Measurements from ENCODE around the gene RNF2. TPM values are rescaled to one million over a fixed set of nuclear protein-coding genes. Genes with fewer than 3 reads are reported as not detected.

The RNF2 gene
- total RNA-seq, 1 experiment from 2014 or later: 39.1 TPM

DNA sequence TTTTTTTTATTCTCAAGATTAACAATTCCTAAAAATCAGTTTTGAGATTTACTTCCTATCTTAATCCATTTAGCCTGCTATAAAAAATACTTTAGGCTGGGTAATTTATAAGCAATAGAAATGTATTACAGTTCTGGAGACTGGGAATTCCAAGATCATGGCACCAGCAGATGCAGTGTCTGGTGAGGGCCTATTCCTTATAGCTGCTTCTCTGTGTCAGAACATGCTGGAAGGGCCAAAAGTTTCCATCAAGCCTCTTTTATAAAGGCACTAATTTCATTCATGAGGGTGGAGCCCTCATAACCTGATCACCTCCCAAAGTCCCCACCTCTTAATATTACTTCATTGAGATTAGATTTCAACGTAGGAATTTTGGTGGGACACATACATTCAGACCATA lies 41.7 kb downstream of the RNF2 start:
- ChIA-PET CTCF (no interaction called here), POLR2A (no interaction called here), RAD21 (ENCODE audit: low non-redundant PET in 1 of 2, low total read pairs in 2 of 2, uncharacterized antibody in 2 of 2, unreplicated experiment in 2 of 2) (no interaction called here)
- TF ChIP-seq, protein P1, sequence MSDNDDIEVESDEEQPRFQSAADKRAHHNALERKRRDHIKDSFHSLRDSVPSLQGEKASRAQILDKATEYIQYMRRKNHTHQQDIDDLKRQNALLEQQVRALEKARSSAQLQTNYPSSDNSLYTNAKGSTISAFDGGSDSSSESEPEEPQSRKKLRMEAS (IDR thresholded peaks at IDR 0.05): no peak
- TF ChIP-seq ZFX (IDR thresholded peaks at IDR 0.05): no peak
- TF ChIP-seq, protein P2, sequence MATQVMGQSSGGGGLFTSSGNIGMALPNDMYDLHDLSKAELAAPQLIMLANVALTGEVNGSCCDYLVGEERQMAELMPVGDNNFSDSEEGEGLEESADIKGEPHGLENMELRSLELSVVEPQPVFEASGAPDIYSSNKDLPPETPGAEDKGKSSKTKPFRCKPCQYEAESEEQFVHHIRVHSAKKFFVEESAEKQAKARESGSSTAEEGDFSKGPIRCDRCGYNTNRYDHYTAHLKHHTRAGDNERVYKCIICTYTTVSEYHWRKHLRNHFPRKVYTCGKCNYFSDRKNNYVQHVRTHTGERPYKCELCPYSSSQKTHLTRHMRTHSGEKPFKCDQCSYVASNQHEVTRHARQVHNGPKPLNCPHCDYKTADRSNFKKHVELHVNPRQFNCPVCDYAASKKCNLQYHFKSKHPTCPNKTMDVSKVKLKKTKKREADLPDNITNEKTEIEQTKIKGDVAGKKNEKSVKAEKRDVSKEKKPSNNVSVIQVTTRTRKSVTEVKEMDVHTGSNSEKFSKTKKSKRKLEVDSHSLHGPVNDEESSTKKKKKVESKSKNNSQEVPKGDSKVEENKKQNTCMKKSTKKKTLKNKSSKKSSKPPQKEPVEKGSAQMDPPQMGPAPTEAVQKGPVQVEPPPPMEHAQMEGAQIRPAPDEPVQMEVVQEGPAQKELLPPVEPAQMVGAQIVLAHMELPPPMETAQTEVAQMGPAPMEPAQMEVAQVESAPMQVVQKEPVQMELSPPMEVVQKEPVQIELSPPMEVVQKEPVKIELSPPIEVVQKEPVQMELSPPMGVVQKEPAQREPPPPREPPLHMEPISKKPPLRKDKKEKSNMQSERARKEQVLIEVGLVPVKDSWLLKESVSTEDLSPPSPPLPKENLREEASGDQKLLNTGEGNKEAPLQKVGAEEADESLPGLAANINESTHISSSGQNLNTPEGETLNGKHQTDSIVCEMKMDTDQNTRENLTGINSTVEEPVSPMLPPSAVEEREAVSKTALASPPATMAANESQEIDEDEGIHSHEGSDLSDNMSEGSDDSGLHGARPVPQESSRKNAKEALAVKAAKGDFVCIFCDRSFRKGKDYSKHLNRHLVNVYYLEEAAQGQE (IDR thresholded peaks at IDR 0.05; ENCODE audit: low read depth): no peak
- TF ChIP-seq ZNF274 (IDR thresholded peaks at IDR 0.05; ENCODE audit: low read depth, low read length): no peak
- no peak for TF ChIP-seq SRF (IDR thresholded peaks at IDR 0.05; ENCODE audit: low read depth)
- TF ChIP-seq, protein P3, sequence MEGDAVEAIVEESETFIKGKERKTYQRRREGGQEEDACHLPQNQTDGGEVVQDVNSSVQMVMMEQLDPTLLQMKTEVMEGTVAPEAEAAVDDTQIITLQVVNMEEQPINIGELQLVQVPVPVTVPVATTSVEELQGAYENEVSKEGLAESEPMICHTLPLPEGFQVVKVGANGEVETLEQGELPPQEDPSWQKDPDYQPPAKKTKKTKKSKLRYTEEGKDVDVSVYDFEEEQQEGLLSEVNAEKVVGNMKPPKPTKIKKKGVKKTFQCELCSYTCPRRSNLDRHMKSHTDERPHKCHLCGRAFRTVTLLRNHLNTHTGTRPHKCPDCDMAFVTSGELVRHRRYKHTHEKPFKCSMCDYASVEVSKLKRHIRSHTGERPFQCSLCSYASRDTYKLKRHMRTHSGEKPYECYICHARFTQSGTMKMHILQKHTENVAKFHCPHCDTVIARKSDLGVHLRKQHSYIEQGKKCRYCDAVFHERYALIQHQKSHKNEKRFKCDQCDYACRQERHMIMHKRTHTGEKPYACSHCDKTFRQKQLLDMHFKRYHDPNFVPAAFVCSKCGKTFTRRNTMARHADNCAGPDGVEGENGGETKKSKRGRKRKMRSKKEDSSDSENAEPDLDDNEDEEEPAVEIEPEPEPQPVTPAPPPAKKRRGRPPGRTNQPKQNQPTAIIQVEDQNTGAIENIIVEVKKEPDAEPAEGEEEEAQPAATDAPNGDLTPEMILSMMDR (IDR thresholded peaks at IDR 0.05 in 2 of 3, conservative IDR thresholded peaks at IDR 0.05 in 1 of 3; ENCODE audit: borderline replicate concordance in 1 of 3, insufficient read depth in 1 of 3, low read depth in 2 of 3, low read length in 2 of 3): no peak
- no peak for TF ChIP-seq EGR1 (IDR thresholded peaks at IDR 0.05; ENCODE audit: low read depth)
- TF ChIP-seq EZH2 (IDR thresholded peaks at IDR 0.05): no peak
- no peak for TF ChIP-seq YY1 (IDR thresholded peaks at IDR 0.05; ENCODE audit: extremely low read depth, insufficient replicate concordance, low read depth, low read length)
- no peak for TF ChIP-seq RAD21 (IDR thresholded peaks at IDR 0.05; ENCODE audit: low read depth)
- no peak for TF ChIP-seq JUND (IDR thresholded peaks at IDR 0.05)
- TF ChIP-seq EZH2phosphoT487 (IDR thresholded peaks at IDR 0.05; ENCODE audit: borderline replicate concordance): no peak
- TF ChIP-seq, protein P4, sequence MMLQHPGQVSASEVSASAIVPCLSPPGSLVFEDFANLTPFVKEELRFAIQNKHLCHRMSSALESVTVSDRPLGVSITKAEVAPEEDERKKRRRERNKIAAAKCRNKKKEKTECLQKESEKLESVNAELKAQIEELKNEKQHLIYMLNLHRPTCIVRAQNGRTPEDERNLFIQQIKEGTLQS (IDR thresholded peaks at IDR 0.05): no peak
- TF ChIP-seq, protein P5, sequence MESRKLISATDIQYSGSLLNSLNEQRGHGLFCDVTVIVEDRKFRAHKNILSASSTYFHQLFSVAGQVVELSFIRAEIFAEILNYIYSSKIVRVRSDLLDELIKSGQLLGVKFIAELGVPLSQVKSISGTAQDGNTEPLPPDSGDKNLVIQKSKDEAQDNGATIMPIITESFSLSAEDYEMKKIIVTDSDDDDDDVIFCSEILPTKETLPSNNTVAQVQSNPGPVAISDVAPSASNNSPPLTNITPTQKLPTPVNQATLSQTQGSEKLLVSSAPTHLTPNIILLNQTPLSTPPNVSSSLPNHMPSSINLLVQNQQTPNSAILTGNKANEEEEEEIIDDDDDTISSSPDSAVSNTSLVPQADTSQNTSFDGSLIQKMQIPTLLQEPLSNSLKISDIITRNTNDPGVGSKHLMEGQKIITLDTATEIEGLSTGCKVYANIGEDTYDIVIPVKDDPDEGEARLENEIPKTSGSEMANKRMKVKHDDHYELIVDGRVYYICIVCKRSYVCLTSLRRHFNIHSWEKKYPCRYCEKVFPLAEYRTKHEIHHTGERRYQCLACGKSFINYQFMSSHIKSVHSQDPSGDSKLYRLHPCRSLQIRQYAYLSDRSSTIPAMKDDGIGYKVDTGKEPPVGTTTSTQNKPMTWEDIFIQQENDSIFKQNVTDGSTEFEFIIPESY (IDR thresholded peaks at IDR 0.05; ENCODE audit: extremely low read depth, insufficient replicate concordance, low read length): no peak
- TF ChIP-seq CBX3 (IDR thresholded peaks at IDR 0.05; ENCODE audit: low read depth): no peak
- no peak for TF ChIP-seq POLR2A (IDR thresholded peaks at IDR 0.05; ENCODE audit: borderline replicate concordance, extremely low read depth, insufficient read depth, insufficient read length)
- no peak for TF ChIP-seq CEBPB (IDR thresholded peaks at IDR 0.05; ENCODE audit: low read depth)
- no peak for TF ChIP-seq FOSL1 (IDR thresholded peaks at IDR 0.05; ENCODE audit: low read depth)
- DNase-seq (ENCODE audit: low read depth, low spot score) (no peak), ATAC-seq (no peak)
- Histone ChIP-seq H3K79me2 (ENCODE audit: insufficient read depth, low read length) (peaks cover 48% of the 10 kb centered on the region), H3K27ac (ENCODE audit: low read depth, low read length) (no peak overlapping the region), H3K4me3 (replicated peaks in 1 of 2; ENCODE audit: low read depth in 1 of 2, low read length in 2 of 2) (no peak overlapping the region), H3K4me1 (ENCODE audit: control insufficient read depth in 1 of 2, insufficient read depth in 2 of 2, low read length in 2 of 2) (no peaks in the 10 kb centered on the region), H2AFZ (ENCODE audit: low read depth, low read length, poor library complexity, severe bottlenecking) (no peak overlapping the region), H3K27me3 (ENCODE audit: insufficient read depth, low read length) (no peaks in the 10 kb centered on the region), H3K4me2 (ENCODE audit: low read length) (no peak overlapping the region), H3K9me2 (ENCODE audit: insufficient read depth) (no peaks in the 10 kb centered on the region), H3K36me3 (ENCODE audit: control insufficient read depth in 1 of 2, insufficient read depth in 2 of 2, low read length in 2 of 2) (peaks cover 2 to 9% of the 10 kb centered on the region in 2 experiments; a peak in 1 of 4 replicates), H4K20me1 (ENCODE audit: insufficient read depth) (0 out of 2 replicates have a peak, but pooled peaks cover 6% of the 10 kb centered on the region), H3K9me3 (ENCODE audit: control insufficient read depth in 1 of 2, insufficient read depth in 1 of 2, low read depth in 1 of 2, low read length in 2 of 2) (no peaks in the 10 kb centered on the region), H3K9ac (ENCODE audit: low read length) (no peak overlapping the region)
- no TSS peak for BruUV-seq (replicated peaks)
- intact Hi-C loops (cut with micrococcal nuclease): no loop called here

Measured in HCT116 (cell line).